CMK (cell line): ENCODE data around the gene MAD1L1.

ENCODE experiments used
- DNase-seq: peaks from one replicate; pipeline ENCODE4 v3.0.0-alpha.2; 2010; ENCODE audit warnings: low read depth

Gene MAD1L1

GRCh38 chr7:2156756-2157472, 75.8 kb downstream of the MAD1L1 start:
- DNase-seq, result no peak

- DNase-seq, result no peak
These were observed 77.9 kb downstream of the MAD1L1 start for GRCh38 chr7:2154831-2155230.

- no peak for DNase-seq
These were observed 78.6 kb downstream of the MAD1L1 start for GRCh38 chr7:2154121-2154520.

GRCh38 chr7:2152646-2153045, 80.1 kb downstream of the MAD1L1 start:
- DNase-seq, result no peak

- no peak for DNase-seq
These were observed 80.7 kb downstream of the MAD1L1 start for GRCh38 chr7:2151801-2152612.

GRCh38 chr7:2151237-2151636, 81.5 kb downstream of the MAD1L1 start:
- DNase-seq, result no peak

- DNase-seq, result no peak
These were observed 82.3 kb downstream of the MAD1L1 start for GRCh38 chr7:2150445-2150815.

GRCh38 chr7:2149672-2150444, 82.9 kb downstream of the MAD1L1 start:
- no peak for DNase-seq

- DNase-seq, result no peak
These were observed 83.9 kb downstream of the MAD1L1 start for GRCh38 chr7:2148814-2149213.

- DNase-seq, result no peak
These were observed 84.6 kb downstream of the MAD1L1 start for GRCh38 chr7:2148189-2148588.

GRCh38 chr7:2146676-2147472, 85.9 kb downstream of the MAD1L1 start:
- no peak for DNase-seq

GRCh38 chr7:2145835-2146580, 86.7 kb downstream of the MAD1L1 start:
- no peak for DNase-seq

GRCh38 chr7:2144926-2145325, 87.8 kb downstream of the MAD1L1 start:
- no peak for DNase-seq

GRCh38 chr7:2143981-2144595, 88.7 kb downstream of the MAD1L1 start:
- DNase-seq, result no peak

GRCh38 chr7:2143450-2143849, 89.3 kb downstream of the MAD1L1 start:
- no peak for DNase-seq

GRCh38 chr7:2142386-2142785, 90.4 kb downstream of the MAD1L1 start:
- no peak for DNase-seq

GRCh38 chr7:2141651-2142050, 91.1 kb downstream of the MAD1L1 start:
- no peak for DNase-seq

- no peak for DNase-seq
These were observed 91.7 kb downstream of the MAD1L1 start for GRCh38 chr7:2141021-2141410.

- DNase-seq, result no peak
These were observed 92.3 kb downstream of the MAD1L1 start for GRCh38 chr7:2140216-2141020.
